Subcutaneous abdominal adipose tissue (tissue), 5 donors: ENCODE measurements around the gene LRMDA.
"Not testable (repeated sequence)": the region's sequence is repeated elsewhere in the genome, so short reads cannot be mapped to it uniquely, and the experiment has no call there.

Experiments used
- H3K27ac ChIP-seq: one replicate; pipeline ENCODE4 v1.7.0; 2013; ENCODE audit warnings: low read depth, mild to moderate bottlenecking, inconsistent platforms, low read length, moderate library complexity
- H3K27me3 ChIP-seq, 5 donors: one replicate each; pipeline ENCODE4 v1.7.0; 2013; ENCODE audit warnings: low read length in 5 of 5, inconsistent platforms in 1 of 5; ENCODE audit not compliant: control insufficient read depth in 5 of 5, insufficient read depth in 4 of 5
- H3K36me3 ChIP-seq, 5 donors: one replicate each; pipeline ENCODE4 v1.7.0; 2013; ENCODE audit warnings: low read length in 5 of 5; ENCODE audit not compliant: control insufficient read depth in 5 of 5, insufficient read depth in 5 of 5
- H3K4me1 ChIP-seq, 5 donors: one replicate each; pipeline ENCODE4 v1.7.0; 2013; ENCODE audit warnings: low read length in 5 of 5, mild to moderate bottlenecking in 3 of 5, moderate library complexity in 1 of 5; ENCODE audit not compliant: control insufficient read depth in 5 of 5, insufficient read depth in 5 of 5
- H3K4me3 ChIP-seq, 5 donors: one replicate each; pipeline ENCODE4 v1.7.0; 2013; ENCODE audit warnings: low read length in 5 of 5, low read depth in 1 of 5
- H3K9ac ChIP-seq, 5 donors: one replicate each; pipeline ENCODE4 v1.7.0; 2013; ENCODE audit warnings: low read length in 5 of 5, mild to moderate bottlenecking in 4 of 5, moderate library complexity in 3 of 5
- H3K9me3 ChIP-seq, 5 donors: one replicate each; pipeline ENCODE4 v1.7.0; 2013; ENCODE audit warnings: low read length in 5 of 5; ENCODE audit not compliant: control insufficient read depth in 5 of 5
- donor health status: healthy.
- donor health status: healthy.
- donor health status: healthy.
- donor health status: healthy.
- donor health status: healthy.

LRMDA gene

DNA sequence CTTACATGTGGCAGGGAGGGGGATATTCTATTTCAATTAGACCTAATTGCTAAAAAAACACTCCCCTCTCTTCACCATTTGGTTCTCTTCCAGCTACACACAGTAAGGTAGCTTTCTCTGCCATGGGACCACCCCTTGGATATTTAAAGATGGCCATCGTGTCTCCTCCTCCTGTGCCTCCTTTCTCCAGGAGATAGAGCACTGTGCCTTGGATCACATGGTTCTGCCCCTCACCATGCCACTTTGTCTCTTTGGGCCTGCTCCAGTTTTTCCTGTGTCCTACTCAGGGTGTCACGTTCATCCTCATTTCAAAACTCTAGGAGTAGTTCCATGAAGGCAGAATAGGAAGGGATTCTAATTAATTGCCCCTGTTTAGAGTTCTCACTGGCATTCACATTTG is 1146.0 kb downstream of the LRMDA start:
- Histone ChIP-seq H3K36me3 (peaks cover 0 to 5% (median 0%) of the 10 kb centered on the region in 5 donors), H3K27me3 (no peaks in the 10 kb centered on the region), H3K4me1 (peaks cover 0 to 11% (median 10%) of the 10 kb centered on the region in 5 donors), H3K27ac (no peak overlapping the region), H3K9ac (no peak overlapping the region), H3K4me3 (no peak overlapping the region), H3K9me3 (peaks cover 0 to 7% (median 7%) of the 10 kb centered on the region in 5 donors)

DNA sequence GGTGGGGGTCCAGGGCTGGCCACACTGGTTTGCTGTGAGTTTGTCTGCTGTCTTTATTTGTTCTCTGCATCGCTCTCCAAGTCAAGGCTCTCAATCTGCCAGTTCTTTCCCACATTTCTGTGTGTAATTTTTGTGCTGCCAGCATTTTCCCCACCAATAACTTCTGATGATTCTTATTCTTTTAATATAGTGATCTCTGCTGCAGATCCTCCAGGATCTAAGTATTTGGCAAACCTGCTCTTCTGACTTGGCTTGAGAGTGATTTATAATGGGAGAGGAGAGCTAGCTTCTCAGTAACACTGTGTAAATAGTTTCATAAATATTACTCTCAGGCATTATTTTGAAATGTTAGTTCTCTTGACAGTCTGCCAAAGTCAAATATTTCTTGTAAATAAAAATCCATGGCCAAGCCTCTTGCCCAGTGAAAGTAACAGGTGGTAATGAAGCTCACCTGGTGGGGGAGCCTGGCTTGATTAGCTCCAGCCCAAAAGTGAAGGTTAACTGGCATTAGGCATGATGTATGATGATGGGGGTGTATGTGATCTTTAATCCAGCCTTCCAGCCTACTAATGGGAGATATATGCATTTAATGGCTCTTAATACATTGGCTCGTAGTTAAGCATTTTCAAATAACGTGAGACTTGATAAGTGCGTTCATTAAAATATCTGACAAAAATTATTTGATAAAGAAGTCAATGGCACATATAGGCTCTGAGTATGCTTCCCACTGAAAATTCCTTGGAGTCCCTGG is 1150.3 kb downstream of the LRMDA start:
- Histone ChIP-seq H3K27ac (no peak overlapping the region), H3K4me3 (no peak overlapping the region)

DNA sequence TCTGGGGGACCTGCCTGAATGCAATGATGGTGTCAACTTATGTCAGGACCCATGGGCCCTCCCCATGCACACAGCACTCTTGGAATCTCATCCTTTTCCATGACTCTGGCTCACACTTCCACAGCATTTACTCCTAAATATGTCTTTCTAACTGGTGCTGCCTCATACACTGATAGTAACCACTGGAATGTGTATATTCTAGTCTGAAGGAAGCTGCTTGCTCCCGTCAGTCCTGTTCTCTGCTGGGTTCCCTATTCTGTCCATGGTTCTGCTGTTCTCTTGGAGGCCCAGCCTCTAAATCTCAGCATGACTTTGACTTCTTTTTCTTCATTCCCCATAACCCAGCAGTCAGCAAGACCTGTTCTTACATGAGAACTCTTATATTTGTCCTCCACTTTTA is 1151.1 kb downstream of the LRMDA start:
- H3K36me3 ChIP-seq: no peaks in the 10 kb centered on the region
- H3K4me1 ChIP-seq: peaks cover 0 to 19% (median 10%) of the 10 kb centered on the region in 5 donors
- no peak overlapping the region for H3K4me3 ChIP-seq
- no peaks in the 10 kb centered on the region for H3K27me3 ChIP-seq
- H3K9ac ChIP-seq: no peak overlapping the region
- H3K9me3 ChIP-seq: no peaks in the 10 kb centered on the region
- H3K27ac ChIP-seq: no peak overlapping the region

More for the DNA sequence above, 1150.3 kb downstream of the LRMDA start:
- no peak overlapping the region for H3K9ac ChIP-seq
- H3K27me3 ChIP-seq: no peaks in the 10 kb centered on the region
- no peaks in the 10 kb centered on the region for H3K9me3 ChIP-seq
- no peaks in the 10 kb centered on the region for H3K36me3 ChIP-seq
- peaks cover 0 to 19% (median 10%) of the 10 kb centered on the region in 5 donors for H3K4me1 ChIP-seq

DNA sequence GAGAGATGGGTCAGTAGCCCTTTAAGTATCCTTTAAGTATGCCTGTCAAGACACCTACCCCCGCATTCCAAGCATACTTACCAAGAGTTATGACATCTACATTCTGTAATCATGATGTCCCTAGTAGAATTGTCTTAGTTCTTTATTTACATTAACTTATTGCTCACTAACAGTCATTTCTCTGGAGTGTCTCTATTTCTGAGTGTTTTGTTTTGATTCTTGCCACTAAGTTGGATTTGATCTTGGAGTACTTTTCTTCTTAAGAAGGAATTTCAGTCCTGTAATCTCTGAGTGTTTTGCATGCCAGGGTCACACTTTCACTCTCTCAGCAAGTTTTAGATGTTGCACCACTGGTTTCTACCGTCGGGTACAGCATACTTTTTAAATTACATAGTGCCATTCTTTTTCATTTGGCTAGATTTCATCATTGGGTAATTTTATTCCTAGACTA is 1152.3 kb downstream of the LRMDA start:
- Histone ChIP-seq H3K27me3 (no peaks in the 10 kb centered on the region), H3K36me3 (no peaks in the 10 kb centered on the region)

DNA sequence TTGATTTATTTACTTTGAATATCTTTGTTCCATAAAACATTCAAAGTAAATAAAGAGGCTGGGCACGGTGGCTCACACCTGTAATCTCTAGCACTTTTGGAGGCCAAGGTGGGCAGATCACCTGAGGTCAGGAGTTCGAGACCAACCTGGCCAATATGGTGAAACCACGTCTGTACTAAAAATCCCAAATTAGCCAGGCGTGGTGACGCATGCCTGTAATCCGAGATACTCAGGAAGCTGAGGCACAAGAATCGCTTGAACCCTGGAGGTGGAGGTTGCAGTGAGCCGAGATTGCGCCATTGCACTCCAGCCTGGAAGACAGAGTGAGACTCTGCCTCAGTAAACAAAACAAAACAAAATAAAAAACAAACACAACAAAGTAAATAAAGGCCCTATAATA is 1153.0 kb downstream of the LRMDA start:
- peaks cover 0 to 19% (median 10%) of the 10 kb centered on the region in 5 donors for H3K4me1 ChIP-seq
- not testable (repeated sequence) for H3K9me3 ChIP-seq, H3K27me3 ChIP-seq, H3K9ac ChIP-seq, H3K4me3 ChIP-seq, H3K36me3 ChIP-seq
- peak overlapping the region; percentile 35 for H3K27ac ChIP-seq

More for the DNA sequence above, 1152.3 kb downstream of the LRMDA start:
- Histone ChIP-seq H3K4me3 (no peak overlapping the region), H3K4me1 (peaks cover 0 to 19% (median 10%) of the 10 kb centered on the region in 5 donors), H3K27ac (peak overlapping the region; percentile 35), H3K9ac (no peak overlapping the region), H3K9me3 (no peaks in the 10 kb centered on the region)
